Epithelial cell of proximal tubule (primary cell): Measurements from ENCODE around the gene B4GALT7. TPM values are rescaled to one million over a fixed set of nuclear protein-coding genes. Genes with fewer than 3 reads are reported as not detected.

ENCODE experiments used
- DNase-seq: peaks from one replicate; pipeline ENCODE4 v3.0.0-alpha.2; 2011; ENCODE audit warnings: low read depth
- H3K4me3 ChIP-seq: 2 replicates; pipeline ENCODE4 v1.5.1; 2011; ENCODE audit warnings: low read depth, mild to moderate bottlenecking, low read length
- total RNA-seq: library from RNA; depleted of rRNA; stranded (reverse); fragments of >200 nt; gene quantifications from 2 replicates; pipeline ENCODE4 v1.2.3, GENCODE V29; 2015
- TF ChIP-seq, protein P1 (sequence below): conservative IDR thresholded peaks from 2 replicates; pipeline ENCODE4 v1.5.1; 2012; ENCODE audit warnings: low read depth, mild to moderate bottlenecking, low read length

Gene B4GALT7
- total RNA-seq, 1 donor from 2014 or later = 31.5 TPM

DNA sequence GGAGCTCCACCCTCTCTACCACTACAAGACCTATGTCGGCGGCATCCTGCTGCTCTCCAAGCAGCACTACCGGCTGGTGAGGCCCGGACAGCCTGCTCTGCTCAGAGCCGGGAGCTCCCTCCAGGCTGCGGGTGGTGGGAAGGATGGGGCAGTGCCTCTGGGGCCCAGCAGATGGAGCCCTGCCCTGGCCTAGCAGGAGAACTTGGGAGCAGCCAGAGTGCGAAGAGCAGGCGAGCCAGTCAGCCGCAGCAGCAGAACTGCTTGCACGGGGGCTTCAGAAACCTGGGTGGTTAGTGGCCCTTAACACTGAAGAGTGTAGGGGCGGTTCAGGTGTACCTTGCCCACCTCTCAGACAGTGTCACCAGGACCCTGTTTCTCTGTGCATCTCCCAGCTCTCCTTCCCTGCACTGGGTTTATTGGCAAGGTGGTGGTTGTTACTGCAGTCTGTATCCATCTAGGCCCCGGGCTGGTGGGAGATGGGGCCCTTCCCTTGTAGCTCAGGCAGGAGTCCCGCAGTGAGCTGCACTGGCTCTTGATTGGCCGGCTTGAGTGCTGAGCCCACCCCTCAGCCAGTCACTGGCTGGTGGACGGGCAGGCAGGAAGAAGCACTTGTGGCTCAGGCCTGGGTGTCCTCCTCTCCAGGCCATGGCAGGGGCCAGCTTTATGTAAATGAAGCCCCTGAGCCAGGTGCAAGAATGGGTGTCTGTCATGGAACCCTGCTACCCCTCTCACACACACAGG lies 7.7 kb downstream of the B4GALT7 start:
- H3K4me3 ChIP-seq = no peak overlapping the region
- TF ChIP-seq, protein P1, sequence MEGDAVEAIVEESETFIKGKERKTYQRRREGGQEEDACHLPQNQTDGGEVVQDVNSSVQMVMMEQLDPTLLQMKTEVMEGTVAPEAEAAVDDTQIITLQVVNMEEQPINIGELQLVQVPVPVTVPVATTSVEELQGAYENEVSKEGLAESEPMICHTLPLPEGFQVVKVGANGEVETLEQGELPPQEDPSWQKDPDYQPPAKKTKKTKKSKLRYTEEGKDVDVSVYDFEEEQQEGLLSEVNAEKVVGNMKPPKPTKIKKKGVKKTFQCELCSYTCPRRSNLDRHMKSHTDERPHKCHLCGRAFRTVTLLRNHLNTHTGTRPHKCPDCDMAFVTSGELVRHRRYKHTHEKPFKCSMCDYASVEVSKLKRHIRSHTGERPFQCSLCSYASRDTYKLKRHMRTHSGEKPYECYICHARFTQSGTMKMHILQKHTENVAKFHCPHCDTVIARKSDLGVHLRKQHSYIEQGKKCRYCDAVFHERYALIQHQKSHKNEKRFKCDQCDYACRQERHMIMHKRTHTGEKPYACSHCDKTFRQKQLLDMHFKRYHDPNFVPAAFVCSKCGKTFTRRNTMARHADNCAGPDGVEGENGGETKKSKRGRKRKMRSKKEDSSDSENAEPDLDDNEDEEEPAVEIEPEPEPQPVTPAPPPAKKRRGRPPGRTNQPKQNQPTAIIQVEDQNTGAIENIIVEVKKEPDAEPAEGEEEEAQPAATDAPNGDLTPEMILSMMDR = peak; percentile 83
- DNase-seq = no peak

DNA sequence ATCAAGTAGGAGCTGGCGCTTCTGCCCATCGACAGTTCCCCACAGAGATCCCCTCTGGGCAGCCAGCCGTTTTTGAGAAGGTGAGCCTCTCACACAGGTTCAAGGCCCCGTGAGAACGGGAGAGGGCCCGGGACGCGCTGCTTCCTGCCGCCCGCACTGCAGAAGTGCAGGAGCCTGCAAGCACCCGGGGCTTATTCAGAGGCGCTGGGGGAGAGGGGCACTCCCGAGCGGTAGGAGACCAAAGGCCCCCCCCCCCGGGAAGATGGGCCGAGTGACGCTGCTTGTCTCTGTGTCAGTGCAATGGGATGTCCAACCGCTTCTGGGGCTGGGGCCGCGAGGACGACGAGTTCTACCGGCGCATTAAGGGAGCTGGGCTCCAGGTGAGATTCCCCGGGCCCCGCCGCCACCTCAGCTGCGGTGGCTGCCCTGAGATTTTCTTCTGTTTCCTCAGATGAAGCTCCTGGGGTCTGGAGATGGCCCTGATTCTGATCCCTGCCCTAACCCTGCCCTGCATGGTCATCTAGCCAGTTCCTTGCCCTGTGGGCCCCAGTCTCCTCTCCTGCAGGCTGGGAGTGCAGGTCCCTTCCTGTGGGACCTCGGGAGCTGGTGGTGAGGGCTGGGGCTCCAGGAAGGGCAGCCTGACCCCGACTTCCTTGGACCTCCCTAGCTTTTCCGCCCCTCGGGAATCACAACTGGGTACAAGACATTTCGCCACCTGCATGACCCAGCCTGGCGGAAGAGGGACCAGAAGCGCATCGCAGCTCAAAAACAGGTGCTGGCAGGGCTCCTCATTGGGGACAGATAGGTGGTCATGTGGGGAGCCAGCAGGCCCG lies 8.5 kb downstream of the B4GALT7 start:
- TF ChIP-seq, protein P1 = no peak
- H3K4me3 ChIP-seq = no peak overlapping the region
- no peak for DNase-seq

DNA sequence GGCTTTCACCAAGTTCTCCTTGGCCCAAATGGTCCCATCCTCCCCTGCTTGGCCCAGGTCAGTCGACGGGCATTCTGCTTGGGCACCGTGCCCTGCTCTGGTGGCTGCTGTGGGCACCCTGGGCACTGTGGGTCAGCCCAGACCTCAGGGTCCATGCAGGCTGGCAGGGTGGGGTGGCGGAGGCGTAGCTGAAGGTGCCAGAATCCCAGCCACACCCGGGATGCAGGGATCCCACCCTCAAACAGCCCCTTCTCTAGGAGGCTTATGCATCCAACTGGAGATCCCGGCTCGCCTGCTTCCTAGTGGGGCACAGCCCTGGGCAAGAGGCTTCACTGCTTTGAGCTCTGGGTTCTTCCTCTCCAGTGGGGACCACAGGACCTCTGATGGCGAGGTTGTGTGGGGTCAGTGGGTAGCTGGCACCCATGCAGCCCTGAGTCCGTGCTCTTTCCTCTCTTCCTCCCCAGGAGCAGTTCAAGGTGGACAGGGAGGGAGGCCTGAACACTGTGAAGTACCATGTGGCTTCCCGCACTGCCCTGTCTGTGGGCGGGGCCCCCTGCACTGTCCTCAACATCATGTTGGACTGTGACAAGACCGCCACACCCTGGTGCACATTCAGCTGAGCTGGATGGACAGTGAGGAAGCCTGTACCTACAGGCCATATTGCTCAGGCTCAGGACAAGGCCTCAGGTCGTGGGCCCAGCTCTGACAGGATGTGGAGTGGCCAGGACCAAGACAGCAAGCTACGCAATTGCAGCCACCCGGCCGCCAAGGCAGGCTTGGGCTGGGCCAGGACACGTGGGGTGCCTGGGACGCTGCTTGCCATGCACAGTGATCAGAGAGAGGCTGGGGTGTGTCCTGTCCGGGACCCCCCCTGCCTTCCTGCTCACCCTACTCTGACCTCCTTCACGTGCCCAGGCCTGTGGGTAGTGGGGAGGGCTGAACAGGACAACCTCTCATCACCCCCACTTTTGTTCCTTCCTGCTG lies 9.4 kb downstream of the B4GALT7 start:
- TF ChIP-seq, protein P1 = no peak
- H3K4me3 ChIP-seq = no peak overlapping the region
- DNase-seq = no peak

DNA sequence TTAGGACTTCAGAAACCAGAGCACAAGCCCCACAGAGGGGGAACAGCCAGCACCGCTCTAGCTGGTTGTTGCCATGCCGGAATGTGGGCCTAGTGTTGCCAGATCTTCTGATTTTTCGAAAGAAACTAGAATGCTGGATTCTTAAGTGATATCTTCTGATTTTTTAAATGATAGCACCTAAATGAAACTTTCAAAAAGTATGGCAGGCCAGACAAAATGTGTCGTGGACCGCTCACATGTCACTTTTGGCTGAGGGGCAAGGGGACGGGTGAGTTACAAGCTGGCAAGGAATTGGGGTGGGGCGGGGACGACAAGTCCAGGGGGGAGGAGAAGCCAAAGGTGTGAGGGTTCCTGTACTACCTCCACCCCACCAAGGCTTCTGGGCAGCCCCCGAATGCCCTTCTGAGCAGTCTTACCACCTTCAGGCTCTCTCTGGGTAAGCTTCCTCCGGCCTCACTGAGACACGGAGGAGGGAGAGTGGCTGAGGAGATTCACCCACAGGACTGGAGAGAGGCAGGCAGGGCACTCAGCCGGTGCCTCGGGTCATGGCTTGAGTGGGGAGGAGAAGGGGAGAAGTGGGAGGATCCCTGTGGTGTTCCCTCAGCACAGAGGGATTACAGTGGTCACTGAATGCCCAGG lies 10.3 kb downstream of the B4GALT7 start:
- H3K4me3 ChIP-seq = no peak overlapping the region
- DNase-seq = no peak
- TF ChIP-seq, protein P1 = no peak

DNA sequence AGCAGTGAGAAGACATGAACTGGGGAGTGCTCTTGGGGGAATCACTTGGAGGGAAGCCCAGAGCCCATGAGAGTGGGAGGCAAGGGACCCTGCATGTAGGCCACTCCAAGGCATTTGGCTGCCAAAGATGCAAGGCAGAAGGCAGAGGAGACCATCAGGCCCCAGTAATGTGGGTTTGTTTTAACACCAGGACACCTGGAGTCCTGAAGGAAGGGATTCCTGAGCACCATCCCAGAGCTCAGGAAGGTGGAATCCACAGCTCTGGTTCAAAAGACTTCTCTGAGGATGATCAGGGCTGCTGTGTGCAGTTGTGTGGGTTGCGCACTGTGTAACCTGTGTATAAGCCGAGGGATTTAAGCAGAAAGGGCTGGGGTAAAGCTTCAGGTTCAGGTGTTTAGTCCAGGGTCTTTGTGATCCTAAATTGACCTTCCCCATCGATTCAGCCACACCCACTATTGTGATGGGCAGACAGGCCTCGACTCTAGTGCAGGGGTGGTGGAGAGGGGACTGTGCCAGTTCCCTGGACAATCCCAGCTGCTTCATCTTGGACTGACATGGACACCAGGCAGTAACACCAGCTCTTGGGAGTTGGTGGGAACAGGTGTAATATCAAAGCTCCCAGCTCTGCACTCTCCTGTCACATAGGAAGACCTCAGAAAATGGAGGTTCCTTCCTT lies 11.0 kb downstream of the B4GALT7 start:
- no peak for DNase-seq
- TF ChIP-seq, protein P1 = no peak
- no peak overlapping the region for H3K4me3 ChIP-seq
